SU-DHL-6 (cell line): ENCODE data around the gene LHX6.

ENCODE experiments used
- H2AFZ ChIP-seq: fragments of 200-600 bp; sonication (generic); 2 replicates; pipeline ENCODE4 v1.6.1; 2014; ENCODE audit warnings: low read depth, mild to moderate bottlenecking, moderate library complexity, mixed read lengths, antibody characterized with exemption, low read length; ENCODE audit not compliant: severe bottlenecking
- H3F3A ChIP-seq: fragments of 200-600 bp; shearing (Covaris generic); 2 replicates; pipeline ENCODE4 v1.6.0; 2016; ENCODE audit warnings: antibody characterized with exemption, mild to moderate bottlenecking; ENCODE audit not compliant: insufficient read depth
- H3K27ac ChIP-seq: fragments of 200-600 bp; sonication (generic); 2 replicates; pipeline ENCODE4 v1.5.1; 2016; ENCODE audit warnings: low read depth, mild to moderate bottlenecking, low read length, moderate library complexity, mixed read lengths
- H3K27me3 ChIP-seq: fragments of 200-600 bp; sonication (generic), shearing (Covaris generic); 2 replicates; pipeline ENCODE4 v1.6.0; 2014; ENCODE audit warnings: mild to moderate bottlenecking, low read length
- H3K36me3 ChIP-seq: fragments of 200-600 bp; sonication (generic); 2 replicates; pipeline ENCODE4 v1.6.1; 2014; ENCODE audit warnings: mild to moderate bottlenecking, low read length, mixed read lengths
- H3K4me2 ChIP-seq: fragments of 300-600, 200-600 bp; shearing (Covaris generic), sonication (generic); 2 replicates; pipeline ENCODE4 v1.6.0; 2014; ENCODE audit warnings: low read length, low read depth, mild to moderate bottlenecking; ENCODE audit not compliant: poor library complexity, severe bottlenecking
- H3K4me3 ChIP-seq: fragments of 200-600 bp; sonication (generic); 2 replicates; pipeline ENCODE4 v1.5.1; 2014; ENCODE audit warnings: antibody characterized with exemption, low read length, mild to moderate bottlenecking, mixed read lengths; ENCODE audit not compliant: insufficient read depth, poor library complexity, severe bottlenecking
- H3K79me2 ChIP-seq: fragments of 200-600 bp; sonication (generic); 2 replicates; pipeline ENCODE4 v1.6.1; 2014; ENCODE audit warnings: mild to moderate bottlenecking, low read length, moderate library complexity; ENCODE audit not compliant: insufficient read depth
- H3K9ac ChIP-seq: fragments of 200-600 bp; sonication (generic); 2 replicates; pipeline ENCODE4 v1.7.0; 2014; ENCODE audit warnings: mild to moderate bottlenecking, low read length
- H3K9me2 ChIP-seq: fragments of 200-600 bp; sonication (generic); replicated peaks from 2 replicates; pipeline ENCODE4 v1.6.1; 2014; ENCODE audit warnings: low read length; ENCODE audit not compliant: insufficient read depth
- H3K9me3 ChIP-seq: fragments of 200-600 bp; sonication (generic); 2 replicates; pipeline ENCODE4 v1.6.1; 2014; ENCODE audit warnings: low read length, mixed read lengths; ENCODE audit not compliant: insufficient read depth
- H4K20me1 ChIP-seq: fragments of 200-600 bp; sonication (generic); 2 replicates; pipeline ENCODE4 v1.6.1; 2014; ENCODE audit warnings: low read depth, mild to moderate bottlenecking, antibody characterized with exemption, low read length, moderate library complexity, mixed read lengths
- EZH2phosphoT487 ChIP-seq: fragments of 200-600 bp; sonication (generic), shearing (Covaris generic); conservative IDR thresholded peaks from 2 replicates; pipeline ENCODE4 v1.6.1; 2018; ENCODE audit warnings: mild to moderate bottlenecking, antibody characterized with exemption, low read length, moderate library complexity, mixed read lengths
- TF ChIP-seq, protein P1 (sequence below): fragments of 200-600 bp; sonication (generic); IDR thresholded peaks from one replicate; pipeline ENCODE4 v1.5.1; 2017; ENCODE audit warnings: antibody characterized with exemption, mild to moderate bottlenecking, low read length, moderate library complexity; ENCODE audit not compliant: insufficient read depth, poor library complexity, severe bottlenecking

LHX6 gene

DNA sequence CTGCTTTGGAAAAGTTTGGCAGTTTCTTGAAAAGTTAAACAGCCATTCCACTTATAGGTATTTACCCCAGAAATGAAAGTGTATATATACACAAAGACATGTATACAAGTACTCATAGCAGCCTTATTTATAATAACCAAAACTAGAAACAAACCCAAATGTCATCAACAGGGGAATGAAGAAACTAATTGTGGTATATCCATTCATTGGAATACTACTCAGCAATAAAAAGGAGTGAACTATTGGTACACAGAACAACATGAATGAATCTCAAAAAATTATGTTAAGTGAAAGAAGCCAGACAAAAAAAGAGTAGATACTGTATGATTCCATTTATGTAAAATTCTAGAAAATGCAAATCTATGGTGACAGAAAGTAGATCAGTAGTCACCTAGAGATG is 66.3 kb downstream of the LHX6 start:
- Histone ChIP-seq H3K4me3 (no peak overlapping the region), H3K27ac (no peak overlapping the region), H3K9me2 (no peaks in the 10 kb centered on the region), H3F3A (no peaks in the 10 kb centered on the region), H3K27me3 (no peaks in the 10 kb centered on the region), H3K9ac (no peak overlapping the region), H3K4me2 (no peak overlapping the region), H3K9me3 (peaks cover 7% of the 10 kb centered on the region; the same call in 1 of the 2 replicates), H2AFZ (no peak overlapping the region), H3K36me3 (no peaks in the 10 kb centered on the region), H4K20me1 (no peaks in the 10 kb centered on the region), H3K79me2 (peaks cover 18% of the 10 kb centered on the region)
- no peak for TF ChIP-seq EZH2phosphoT487
- TF ChIP-seq, protein P1, sequence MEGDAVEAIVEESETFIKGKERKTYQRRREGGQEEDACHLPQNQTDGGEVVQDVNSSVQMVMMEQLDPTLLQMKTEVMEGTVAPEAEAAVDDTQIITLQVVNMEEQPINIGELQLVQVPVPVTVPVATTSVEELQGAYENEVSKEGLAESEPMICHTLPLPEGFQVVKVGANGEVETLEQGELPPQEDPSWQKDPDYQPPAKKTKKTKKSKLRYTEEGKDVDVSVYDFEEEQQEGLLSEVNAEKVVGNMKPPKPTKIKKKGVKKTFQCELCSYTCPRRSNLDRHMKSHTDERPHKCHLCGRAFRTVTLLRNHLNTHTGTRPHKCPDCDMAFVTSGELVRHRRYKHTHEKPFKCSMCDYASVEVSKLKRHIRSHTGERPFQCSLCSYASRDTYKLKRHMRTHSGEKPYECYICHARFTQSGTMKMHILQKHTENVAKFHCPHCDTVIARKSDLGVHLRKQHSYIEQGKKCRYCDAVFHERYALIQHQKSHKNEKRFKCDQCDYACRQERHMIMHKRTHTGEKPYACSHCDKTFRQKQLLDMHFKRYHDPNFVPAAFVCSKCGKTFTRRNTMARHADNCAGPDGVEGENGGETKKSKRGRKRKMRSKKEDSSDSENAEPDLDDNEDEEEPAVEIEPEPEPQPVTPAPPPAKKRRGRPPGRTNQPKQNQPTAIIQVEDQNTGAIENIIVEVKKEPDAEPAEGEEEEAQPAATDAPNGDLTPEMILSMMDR: no peak

DNA sequence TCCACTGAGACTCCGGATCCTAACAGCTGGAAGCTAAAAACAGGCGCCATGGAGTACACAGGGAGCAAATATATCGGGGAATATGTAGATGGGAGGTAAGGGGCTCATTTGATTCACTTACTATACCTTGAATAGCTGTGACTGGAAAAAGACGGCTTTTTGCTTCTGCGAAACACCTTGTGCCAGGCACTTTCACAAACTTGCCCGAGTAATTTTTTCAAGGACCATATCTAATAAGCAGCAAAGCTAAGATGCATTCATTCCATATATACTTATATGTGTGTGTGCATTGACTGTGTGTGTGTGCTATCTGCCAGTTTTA is 68.9 kb downstream of the LHX6 start:
- Histone ChIP-seq H3K9me3 (peaks cover 7% of the 10 kb centered on the region; the same call in 1 of the 2 replicates), H3K36me3 (no peaks in the 10 kb centered on the region), H3K9me2 (no peaks in the 10 kb centered on the region), H3K4me3 (peak overlapping the region; percentile 78), H2AFZ (peak overlapping the region; percentile 36), H3F3A (no peaks in the 10 kb centered on the region), H3K27me3 (no peaks in the 10 kb centered on the region), H3K4me2 (peak overlapping the region; percentile 86), H3K27ac (no peak overlapping the region), H4K20me1 (no peaks in the 10 kb centered on the region), H3K79me2 (peaks cover 40% of the 10 kb centered on the region), H3K9ac (peak overlapping the region; percentile 77)
- no peak for TF ChIP-seq EZH2phosphoT487
- TF ChIP-seq, protein P1: no peak

DNA sequence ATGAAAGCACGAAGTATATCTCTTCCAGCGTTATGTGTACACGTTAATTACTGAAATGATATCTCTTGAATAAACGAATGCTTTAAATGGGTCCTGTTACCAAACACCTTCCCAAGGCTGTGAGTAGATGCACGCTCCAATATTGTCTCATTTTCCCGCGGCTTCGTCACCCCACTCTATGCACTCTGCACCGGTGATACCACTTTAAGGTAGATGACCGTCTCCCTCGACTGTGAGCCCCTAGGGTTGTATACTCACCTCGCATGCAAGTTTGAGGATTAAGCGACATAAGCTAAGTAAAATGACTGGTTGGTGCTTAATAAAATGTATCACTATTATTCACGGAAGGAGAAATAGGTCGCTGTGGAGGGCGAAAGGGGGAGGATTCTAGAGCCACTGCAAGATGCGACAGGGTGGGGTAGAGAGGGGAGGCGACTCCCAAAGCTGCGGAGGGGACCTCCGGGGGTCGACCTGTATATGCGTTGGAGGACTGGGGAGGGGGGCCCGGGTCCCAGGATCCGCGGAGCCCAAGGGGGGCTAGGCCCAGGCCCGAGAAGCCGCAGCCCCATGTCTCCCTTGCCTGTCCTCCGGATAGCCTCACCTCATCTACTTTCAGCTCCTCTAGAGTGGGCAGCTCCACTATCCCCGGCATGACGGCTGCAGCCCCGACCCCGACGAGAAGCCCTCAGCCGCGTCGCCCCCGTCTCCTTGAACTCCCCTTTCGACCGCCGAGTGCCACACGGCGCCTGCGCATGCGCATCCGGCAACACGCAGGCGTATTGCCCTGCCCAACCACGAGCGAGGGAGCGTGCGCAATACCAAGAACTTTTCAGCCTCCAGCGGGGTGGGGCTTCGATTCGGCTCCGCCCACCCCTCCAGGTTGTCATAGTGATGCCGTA is 69.5 kb downstream of the LHX6 start, which contains the start of the genes MORN5 and NDUFA8:
Gene MORN5, plus strand, starts transcription at position 883 of the 899 bp plus-strand sequence. CDS start 65 bp downstream, outside the sequence.
Gene NDUFA8, minus strand, starts transcription at position 754 of the 899 bp plus-strand sequence. Its CDS starts 102 bp downstream, at position 652.
- peak within 1 kb of the TSS; percentile 33 for H3K27ac ChIP-seq

More for the DNA sequence above, 69.5 kb downstream of the LHX6 start, which contains the start of the genes MORN5 and NDUFA8:
- Histone ChIP-seq H3K4me2 (peak within 1 kb of the TSS; percentile 86), H2AFZ (peak within 1 kb of the TSS; percentile 72), H3K27me3 (no peaks in the 10 kb centered on the region), H3K9me3 (peaks cover 7% of the 10 kb centered on the region; the same call in 1 of the 2 replicates), H3K4me3 (peak within 1 kb of the TSS; percentile 78), H3K79me2 (peaks cover 40% of the 10 kb centered on the region), H3K9me2 (no peaks in the 10 kb centered on the region), H3F3A (no peaks in the 10 kb centered on the region), H4K20me1 (no peaks in the 10 kb centered on the region), H3K9ac (peak within 1 kb of the TSS; percentile 77), H3K36me3 (no peaks in the 10 kb centered on the region)
- TF ChIP-seq, protein P1: no peak
- TF ChIP-seq EZH2phosphoT487: no peak
